ENCODE measurements around the gene SLC16A3. TPM values are rescaled to one million over a fixed set of nuclear protein-coding genes. Genes with fewer than 3 reads are reported as not detected.

Gene SLC16A3
- total RNA-seq, 3 donors from 2014 or later (not counting 1 experiment from before 2014, with no cell fraction given): 172 to 365 (median 296) TPM

GRCh38 chr17:82202981-82203380 is 25.9 kb upstream of the SLC16A3 start:
- no peak for TF ChIP-seq CTCF (IDR thresholded peaks at IDR 0.05)
- Histone ChIP-seq H3K36me3 (ENCODE audit: control insufficient read depth, insufficient read depth, low read length) (no peaks in the 10 kb centered on the region), H3K27me3 (ENCODE audit: control insufficient read depth, insufficient read depth, low read length) (no peaks in the 10 kb centered on the region), H3K9me3 (ENCODE audit: control insufficient read depth, insufficient read depth, low read length) (no peaks in the 10 kb centered on the region), H3K4me1 (ENCODE audit: control insufficient read depth, insufficient read depth, low read length) (peaks cover 54% of the 10 kb centered on the region), H3K4me3 (ENCODE audit: low read length) (no peak overlapping the region), H3K27ac (ENCODE audit: low read length) (no peak overlapping the region)
- Mint-ChIP-seq H3K9me3 (no peaks in the 10 kb centered on the region), H3K4me3 (no peak overlapping the region), H3K4me1 (peaks cover 15 to 49% of the 10 kb centered on the region in 2 donors), H3K36me3 (no peaks in the 10 kb centered on the region), H3K27me3 (ENCODE audit: low read depth in 2 of 2) (no peaks in the 10 kb centered on the region), H3K27ac (peak overlapping the region in 1 of 2 donors; percentile 64)
- no peak for DNase-seq
- WGBS (ENCODE audit: insufficient coverage): 70% methylated on average over 9 of the region's 10 CpGs
- no peak for ATAC-seq
- intact Hi-C loops (cut with micrococcal nuclease): loop anchor here (10.0 kb wide), 1 partner anchor 52 kb away; no protein-coding TSS in a partner anchor

GRCh38 chr17:82203920-82204319 is 24.9 kb upstream of the SLC16A3 start:
- H3K27me3 Mint-ChIP-seq (ENCODE audit: low read depth in 2 of 2): no peaks in the 10 kb centered on the region
- DNase-seq (no peak), ATAC-seq (no peak)
- H3K4me3 Mint-ChIP-seq: no peak overlapping the region
- peak overlapping the region in 1 of 2 donors; percentile 49 for H3K27ac Mint-ChIP-seq
- no peaks in the 10 kb centered on the region for H3K9me3 Mint-ChIP-seq
- WGBS (ENCODE audit: insufficient coverage): 88% methylated on average over 19 of the region's 19 CpGs
- H3K4me3 ChIP-seq (ENCODE audit: low read length): no peak overlapping the region
- H3K36me3 ChIP-seq (ENCODE audit: control insufficient read depth, insufficient read depth, low read length): no peaks in the 10 kb centered on the region
- H3K27ac ChIP-seq (ENCODE audit: low read length): no peak overlapping the region
- TF ChIP-seq CTCF (IDR thresholded peaks at IDR 0.05): no peak
- peaks cover 20 to 49% of the 10 kb centered on the region in 2 donors for H3K4me1 Mint-ChIP-seq
- peaks cover 57% of the 10 kb centered on the region for H3K4me1 ChIP-seq (ENCODE audit: control insufficient read depth, insufficient read depth, low read length)
- H3K36me3 Mint-ChIP-seq: no peaks in the 10 kb centered on the region
- intact Hi-C loops (cut with micrococcal nuclease): loop anchor here (10.0 kb wide), 1 partner anchor 51 kb away; no protein-coding TSS in a partner anchor
- no peaks in the 10 kb centered on the region for H3K27me3 ChIP-seq (ENCODE audit: control insufficient read depth, insufficient read depth, low read length)
- no peaks in the 10 kb centered on the region for H3K9me3 ChIP-seq (ENCODE audit: control insufficient read depth, insufficient read depth, low read length)

GRCh38 chr17:82204831-82205719 is 23.8 kb upstream of the SLC16A3 start:
- no peaks in the 10 kb centered on the region for H3K36me3 Mint-ChIP-seq
- H3K27ac ChIP-seq (ENCODE audit: low read length): no peak overlapping the region
- no peaks in the 10 kb centered on the region for H3K9me3 ChIP-seq (ENCODE audit: control insufficient read depth, insufficient read depth, low read length)
- H3K36me3 ChIP-seq (ENCODE audit: control insufficient read depth, insufficient read depth, low read length): no peaks in the 10 kb centered on the region
- H3K4me3 ChIP-seq (ENCODE audit: low read length): no peak overlapping the region
- no peak for TF ChIP-seq CTCF (IDR thresholded peaks at IDR 0.05)
- H3K27me3 ChIP-seq (ENCODE audit: control insufficient read depth, insufficient read depth, low read length): no peaks in the 10 kb centered on the region
- H3K9me3 Mint-ChIP-seq: no peaks in the 10 kb centered on the region
- no peak for DNase-seq
- H3K4me1 Mint-ChIP-seq: peaks cover 23 to 54% of the 10 kb centered on the region in 2 donors
- H3K27me3 Mint-ChIP-seq (ENCODE audit: low read depth in 2 of 2): no peaks in the 10 kb centered on the region
- 80% methylated on average over 25 of the region's 25 CpGs for WGBS (ENCODE audit: insufficient coverage)
- peaks cover 54% of the 10 kb centered on the region for H3K4me1 ChIP-seq (ENCODE audit: control insufficient read depth, insufficient read depth, low read length)
- no peak overlapping the region for H3K4me3 Mint-ChIP-seq
- intact Hi-C loops (cut with micrococcal nuclease): loop anchor here (10.0 kb wide), 1 partner anchor 50 kb away; no protein-coding TSS in a partner anchor
- no peak for ATAC-seq
- H3K27ac Mint-ChIP-seq: peak overlapping the region; percentile 88 to 90

Measured in natural killer cell (primary cell).